Stimulated activated CD4-positive, alpha-beta T cell treated with anti-CD3 and anti-CD28 coated beads, Interleukin-2, amount 100 ng/mL, for 48 hours (primary cell): ENCODE measurements around the gene KLHL8.

Experiments used
- DNase-seq, 2 donors: peaks; one replicate each; pipeline ENCODE4 v3.0.0-alpha.2; 2020

KLHL8 gene

DNA sequence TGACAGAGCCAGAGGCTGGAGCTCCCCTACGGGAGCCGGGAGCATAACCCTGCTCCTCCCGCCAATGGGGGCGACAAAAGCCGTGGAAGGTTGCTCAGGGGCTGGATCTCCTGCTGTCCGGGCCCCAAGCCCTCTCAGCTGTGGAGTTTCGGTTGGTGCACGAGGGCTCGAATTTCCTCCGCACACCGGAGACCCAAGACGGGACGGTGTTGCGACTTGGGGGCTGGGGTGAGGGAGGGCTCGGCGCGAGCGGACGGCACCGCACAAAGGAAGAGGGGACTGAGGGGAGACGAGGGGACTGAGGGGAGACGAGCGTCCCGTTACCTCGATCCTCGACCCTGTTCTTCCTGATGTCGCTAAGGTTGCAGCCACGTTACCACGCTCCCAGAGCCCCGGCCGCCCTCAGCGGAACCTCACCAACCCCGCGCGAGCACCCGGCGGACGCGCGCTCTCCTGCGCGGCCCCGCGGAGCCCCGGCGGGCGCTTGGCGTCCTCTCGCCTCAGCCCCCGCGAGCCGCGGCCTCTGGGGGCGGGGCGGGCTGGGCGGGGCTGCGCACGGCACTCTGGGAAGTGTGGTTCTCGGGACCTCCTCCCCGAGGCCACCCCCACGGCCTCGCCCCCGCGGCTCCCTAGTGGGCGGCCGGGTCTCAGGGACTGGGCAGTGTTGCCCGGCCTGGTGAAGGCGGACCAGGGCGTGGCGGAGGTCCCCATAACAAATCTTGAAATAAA, at the start of gene KLHL8:
TSS of gene KLHL8 (minus strand) at position 525 of the 729 bp plus-strand sequence. CDS start 25,079 bp downstream, outside the sequence.
- peak; percentile 77 to 83 for DNase-seq

DNA sequence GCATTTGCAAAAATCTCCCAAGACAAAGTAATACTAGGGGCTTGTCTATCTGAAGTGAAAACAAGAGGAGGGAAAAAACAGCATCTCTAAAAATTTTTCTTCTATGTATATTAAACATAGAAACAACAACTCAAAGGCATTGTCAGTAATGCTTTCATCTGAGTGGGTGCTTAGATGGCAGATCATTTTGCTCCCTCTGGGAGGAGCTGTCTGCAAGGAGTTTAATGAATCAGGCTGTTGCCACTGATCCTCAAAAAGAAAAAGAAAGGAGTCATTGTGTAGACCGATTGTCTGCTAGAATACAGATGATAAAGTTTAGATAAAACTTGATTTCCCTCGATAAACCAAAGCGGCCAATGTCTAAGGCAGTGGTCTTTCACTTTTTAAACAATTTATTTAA, 49.7 kb upstream of the KLHL8 start:
- no peak for DNase-seq

DNA sequence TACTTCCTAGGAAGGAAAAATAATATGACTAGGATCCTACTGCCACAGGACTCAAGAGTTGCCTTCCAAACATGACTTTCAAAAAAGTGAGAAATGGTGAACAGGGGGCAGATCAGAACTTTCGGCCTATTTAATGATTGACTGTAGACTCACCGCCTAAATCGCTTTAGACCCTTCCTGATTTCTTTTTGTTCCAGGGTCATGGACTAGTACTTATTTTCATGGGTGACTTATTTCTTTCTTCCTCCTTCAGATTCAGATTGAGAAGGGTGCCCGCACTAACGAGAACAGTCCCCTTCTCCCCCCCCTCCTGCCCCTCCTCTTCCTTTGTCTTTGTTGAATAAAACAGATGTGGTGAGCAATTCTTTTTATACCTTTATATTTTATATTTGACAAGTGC, 48.0 kb upstream of the KLHL8 start:
- no peak for DNase-seq

DNA sequence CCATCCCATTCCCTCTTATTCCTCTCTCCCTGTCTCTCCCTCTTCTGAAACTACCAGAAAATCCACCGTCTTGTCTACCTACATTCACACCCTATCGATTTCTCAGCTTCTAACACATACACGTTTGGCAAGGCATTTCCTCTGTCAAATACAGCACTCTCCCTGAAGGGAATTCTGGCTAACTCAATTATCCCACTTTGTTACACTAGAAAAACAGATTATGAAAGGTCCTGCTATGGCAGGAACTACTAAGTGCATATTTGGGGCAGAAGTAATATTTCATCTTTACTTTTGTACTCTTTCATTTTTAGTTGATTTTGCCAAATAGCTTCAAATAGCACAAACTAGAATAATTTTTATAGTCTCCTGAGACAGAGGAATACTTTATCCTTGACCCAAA, 46.6 kb upstream of the KLHL8 start:
- DNase-seq: no peak

DNA sequence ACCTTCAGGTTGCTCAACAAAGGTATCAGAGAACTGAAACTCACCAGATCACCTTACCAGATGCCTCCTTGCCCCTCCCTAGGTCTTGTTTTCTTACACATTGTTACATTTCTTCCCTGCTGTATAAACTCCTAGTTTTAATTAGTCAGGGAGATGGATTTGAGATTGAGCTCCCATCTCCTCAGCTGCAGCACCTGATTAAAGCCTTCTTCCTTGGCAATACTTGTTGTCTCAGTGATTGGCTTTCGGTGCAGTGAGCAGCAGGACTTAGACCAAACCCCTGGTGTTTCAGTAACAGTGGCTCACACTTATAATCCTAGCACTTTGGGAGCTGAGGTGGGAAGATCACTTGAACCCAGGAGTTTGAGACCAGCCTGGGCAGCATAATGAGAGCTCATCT, 42.5 kb upstream of the KLHL8 start:
- DNase-seq: no peak

DNA sequence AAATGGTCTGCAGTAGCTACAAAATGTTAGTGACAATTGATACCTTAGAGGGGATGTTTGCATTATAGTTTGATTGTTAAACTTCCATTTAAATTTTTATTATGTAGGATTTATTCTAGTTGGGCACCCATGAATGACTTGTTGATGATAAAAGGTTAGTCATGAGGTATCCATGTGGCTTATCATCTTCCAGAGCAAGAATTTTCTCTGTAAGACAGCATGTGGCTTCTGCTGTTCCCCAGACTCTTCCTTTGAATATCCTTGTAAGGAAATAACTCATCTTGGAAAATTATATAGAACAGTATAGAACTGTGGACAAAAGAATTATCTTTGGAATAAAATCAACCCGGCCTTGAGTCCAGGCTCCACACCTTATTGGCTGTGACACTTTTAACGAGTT, 40.1 kb upstream of the KLHL8 start:
- no peak for DNase-seq

DNA sequence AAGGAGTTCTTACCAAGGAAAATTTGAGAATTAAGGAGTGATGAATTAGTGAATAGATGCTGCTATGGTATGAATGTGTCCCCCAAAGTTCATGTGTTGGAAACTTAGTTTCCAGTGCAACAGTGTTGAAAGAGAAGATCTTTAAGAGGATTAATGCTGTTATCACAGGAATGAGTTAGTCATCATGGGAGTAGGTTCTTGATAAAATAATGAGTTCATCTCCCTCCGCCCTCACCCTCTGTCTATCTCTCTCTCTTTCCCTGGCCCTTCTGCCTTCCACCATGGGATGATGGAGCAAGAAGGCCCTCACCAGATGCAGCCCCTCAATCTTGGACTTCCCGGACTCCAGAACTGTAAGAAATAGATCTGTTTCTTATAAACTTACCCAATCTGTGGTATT, 38.3 kb upstream of the KLHL8 start:
- no peak for DNase-seq

DNA sequence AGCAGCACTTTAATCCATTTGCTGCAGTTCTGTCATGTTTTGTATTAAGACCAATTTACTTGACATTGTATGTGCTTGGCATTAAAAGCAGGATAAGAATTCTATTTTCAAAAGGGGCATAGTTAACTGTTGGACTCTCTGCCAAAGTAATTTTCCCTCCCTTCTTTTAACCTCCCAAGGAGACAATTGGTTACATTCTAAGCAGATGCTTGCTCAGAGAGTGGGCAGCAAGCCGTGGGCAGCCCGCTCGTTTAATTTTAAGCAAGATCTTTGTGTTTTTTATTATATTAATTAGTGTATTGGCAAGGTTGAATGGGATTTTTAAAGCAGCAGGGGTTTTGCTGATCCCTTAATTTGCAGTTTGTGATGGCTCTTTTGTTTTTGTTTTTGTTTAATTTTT, 37.1 kb upstream of the KLHL8 start:
- DNase-seq: no peak

DNA sequence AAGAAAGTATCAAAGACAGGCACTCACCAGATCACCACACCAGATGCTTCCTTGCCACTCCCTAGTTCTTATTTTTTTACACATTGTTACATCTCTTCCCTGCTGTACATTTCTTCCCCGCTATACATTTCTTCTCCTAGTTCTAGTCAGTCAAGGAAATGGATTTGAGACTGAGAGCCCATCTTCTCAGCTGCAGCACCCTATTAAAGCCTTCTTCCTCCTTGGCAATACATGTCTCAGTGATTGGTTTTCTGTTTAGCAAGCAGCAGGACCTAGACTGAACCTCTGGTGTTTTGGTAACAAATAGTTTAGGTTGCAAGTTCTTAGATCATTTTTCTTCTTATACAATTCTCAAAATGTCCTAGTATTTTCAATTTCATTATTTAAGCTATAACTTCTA, 35.3 kb upstream of the KLHL8 start:
- DNase-seq: no peak

DNA sequence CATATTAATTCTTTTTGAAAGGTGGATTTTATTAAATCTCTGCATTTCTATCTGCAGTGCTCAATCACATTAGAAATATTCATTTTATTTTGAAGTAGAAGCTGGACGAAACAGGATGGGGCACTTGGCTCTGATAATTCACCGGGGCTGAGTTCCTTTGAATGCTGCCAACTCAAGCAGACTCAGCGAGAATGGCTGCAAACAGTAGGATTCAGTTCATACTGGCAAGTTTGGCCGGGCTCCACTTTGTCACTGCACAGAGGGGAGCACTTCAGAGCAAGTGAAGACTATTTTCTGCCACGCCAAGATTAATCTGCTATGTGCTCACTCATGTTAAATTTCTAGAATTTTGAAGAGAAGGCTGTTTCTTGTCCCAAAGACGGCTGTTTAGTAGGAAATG, 30.7 kb upstream of the KLHL8 start:
- no peak for DNase-seq

DNA sequence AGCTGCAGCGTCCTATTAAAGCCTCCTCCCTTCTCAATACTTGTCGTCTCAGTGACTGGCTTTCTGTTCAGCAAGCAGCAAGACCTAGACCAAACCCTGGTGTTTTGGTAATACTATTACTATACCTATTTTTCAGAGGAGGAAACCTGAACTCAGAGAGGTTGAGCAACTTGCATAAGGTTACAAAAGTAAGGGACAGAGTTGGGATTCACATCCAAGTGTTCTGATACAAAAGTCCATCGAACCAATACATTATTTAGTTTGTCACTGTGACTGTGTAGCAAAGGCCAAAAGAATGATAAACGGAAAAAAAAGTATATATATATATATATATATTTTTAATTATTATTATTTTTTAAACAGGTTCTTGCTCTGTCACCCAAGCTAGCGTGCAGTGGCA, 29.9 kb upstream of the KLHL8 start:
- no peak for DNase-seq

DNA sequence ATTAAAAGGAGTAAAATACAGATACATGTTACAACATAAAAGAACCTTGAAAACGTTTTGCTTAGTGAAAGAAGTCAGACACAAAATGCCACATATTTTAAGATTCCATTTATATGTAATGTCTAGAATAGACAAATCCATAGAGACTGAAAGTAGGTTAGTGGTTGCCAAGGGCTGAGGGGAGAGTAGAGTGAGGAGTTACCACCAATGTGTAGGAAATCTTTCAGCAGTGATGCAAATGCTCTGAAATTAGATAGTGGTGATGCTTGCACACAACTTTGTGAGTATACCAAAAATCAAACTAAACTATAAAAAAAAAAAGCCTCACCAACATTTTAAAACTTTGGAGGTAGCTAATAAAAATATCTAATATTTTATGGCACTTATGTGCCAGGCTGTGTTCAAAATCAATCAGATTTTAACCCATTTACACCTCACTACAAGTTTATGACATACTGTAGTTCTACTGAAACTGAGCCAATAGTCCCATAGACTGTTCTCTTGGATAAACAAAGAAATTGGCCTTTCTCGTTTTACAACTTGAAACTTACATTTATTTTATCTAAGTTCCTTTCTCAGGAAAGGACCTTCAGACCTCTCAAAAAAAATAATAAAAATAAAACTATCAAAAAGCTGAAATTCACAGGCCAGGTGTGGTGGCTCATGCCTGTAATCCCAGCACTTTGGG, 29.1 kb upstream of the KLHL8 start:
- DNase-seq: no peak

DNA sequence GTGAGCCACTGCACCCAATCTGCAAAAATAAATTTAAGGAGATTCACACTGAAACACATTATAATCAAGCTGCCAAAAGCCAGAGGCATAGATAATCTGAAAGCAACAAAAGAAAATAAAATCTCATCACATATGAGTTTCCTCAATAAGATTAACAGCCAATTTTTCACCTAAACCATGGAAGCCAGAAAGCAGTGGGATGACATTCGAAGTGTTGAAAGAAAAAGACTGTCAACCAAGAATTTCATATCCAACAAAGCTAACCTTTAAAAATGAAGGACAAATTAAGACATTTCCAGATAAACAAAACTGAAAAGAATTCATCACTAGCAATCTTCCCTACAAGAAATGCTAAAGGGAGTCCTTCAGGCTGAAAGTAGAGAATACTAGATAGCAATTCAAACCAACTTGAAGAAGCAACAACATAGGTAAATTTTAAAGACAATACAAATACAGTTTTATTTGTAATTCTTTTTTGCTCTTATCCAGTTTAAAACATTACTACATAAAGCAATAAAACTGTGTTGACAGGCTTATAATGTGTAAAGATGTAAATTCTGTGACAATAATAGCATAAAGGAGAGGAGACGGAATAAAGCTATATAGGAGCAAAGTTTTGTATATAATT, 23.1 kb upstream of the KLHL8 start:
- DNase-seq: no peak

DNA sequence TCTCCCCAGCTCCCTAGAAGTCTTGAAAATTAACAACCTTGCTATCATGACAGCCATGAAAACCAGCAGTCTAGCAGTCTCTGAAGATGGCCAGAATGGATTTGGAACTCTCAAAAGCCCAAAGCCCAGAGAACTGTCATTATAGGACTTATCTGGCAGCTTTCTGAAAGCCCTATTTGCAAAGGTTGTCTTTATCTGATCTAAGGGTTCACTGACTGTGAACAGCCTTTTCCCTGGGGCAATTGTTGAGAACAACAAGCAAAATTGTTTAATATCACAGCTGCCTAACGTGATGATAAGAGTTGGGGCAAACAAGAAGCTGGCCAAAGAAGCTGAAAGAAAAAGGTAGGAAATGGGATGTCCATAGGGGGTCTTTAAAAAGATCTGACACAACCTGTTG, 20.9 kb upstream of the KLHL8 start:
- DNase-seq: no peak

DNA sequence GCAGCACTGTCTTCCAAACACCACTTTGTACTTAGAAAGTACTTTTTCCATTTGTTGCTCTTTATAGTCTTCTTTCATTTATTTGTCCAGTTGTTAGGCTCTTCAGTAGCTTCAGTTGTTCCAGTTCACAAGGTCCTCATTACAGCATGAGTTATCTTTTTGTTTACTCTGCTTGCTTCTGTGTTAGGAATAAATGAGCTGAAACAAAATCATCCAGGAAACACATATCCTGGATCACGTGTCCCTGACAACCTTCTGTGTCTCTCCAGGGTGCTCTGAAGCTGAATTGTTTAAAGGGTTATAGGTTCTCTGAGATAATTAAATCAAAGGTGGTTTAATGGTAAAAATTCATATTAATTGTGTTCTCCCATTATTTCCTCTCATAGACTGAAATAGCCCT, 19.9 kb upstream of the KLHL8 start:
- no peak for DNase-seq

DNA sequence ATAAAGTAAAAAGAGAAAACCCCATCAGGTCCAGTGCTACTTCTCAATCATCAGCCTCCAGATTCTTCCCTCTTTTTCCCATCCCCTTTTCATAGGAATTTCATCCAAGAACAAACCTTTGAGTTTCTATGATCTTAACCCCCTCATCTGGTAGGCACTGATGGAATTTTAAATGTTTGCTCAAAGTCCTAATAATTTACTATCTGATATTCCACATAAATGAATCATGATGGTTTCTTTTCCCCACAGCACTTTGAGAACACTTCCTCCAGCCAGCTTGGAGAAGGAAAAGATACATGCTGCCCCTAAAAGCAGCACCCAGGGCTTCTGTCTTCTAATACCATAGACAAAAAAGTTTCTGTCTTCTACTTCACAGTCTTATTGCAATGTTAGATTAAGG, 19.4 kb upstream of the KLHL8 start:
- no peak for DNase-seq

DNA sequence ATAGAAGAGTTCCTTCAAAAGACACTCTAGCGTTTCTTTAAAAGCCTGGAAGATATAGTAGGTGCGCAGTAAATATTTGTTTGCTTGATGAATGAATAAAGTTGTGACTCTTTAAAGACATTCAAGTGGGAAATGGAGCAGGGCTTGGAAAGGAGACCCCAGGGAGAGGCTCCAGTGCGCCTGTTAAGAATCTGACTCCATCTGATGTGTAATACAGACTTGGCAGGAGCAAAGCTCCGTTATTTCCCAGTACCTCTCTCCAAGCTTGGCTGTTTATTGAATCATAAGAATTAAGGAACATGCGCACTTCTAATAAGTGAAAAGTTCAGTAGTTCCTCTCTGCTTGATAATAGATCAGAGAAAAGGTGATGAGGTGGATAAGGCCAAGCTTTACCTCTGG, 18.8 kb upstream of the KLHL8 start:
- no peak for DNase-seq

DNA sequence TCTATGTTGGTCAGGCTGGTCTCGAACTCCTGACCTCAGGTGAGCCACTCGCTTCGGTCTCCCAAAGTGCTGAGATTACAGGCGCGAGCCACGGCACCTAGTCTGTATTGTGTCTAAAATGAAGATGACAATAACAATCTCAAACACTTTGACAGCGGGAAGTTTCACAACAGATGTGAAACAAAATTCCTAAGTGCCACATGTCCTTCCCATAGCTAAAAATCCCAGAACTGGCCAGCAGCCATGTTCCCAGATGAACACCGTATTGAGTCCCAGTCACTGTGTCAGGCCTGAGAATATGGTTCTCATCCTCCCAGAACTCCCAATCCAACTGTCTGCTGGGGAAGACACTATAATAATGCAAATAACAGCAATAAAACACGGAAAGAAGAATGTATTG, 16.4 kb upstream of the KLHL8 start:
- DNase-seq: no peak

DNA sequence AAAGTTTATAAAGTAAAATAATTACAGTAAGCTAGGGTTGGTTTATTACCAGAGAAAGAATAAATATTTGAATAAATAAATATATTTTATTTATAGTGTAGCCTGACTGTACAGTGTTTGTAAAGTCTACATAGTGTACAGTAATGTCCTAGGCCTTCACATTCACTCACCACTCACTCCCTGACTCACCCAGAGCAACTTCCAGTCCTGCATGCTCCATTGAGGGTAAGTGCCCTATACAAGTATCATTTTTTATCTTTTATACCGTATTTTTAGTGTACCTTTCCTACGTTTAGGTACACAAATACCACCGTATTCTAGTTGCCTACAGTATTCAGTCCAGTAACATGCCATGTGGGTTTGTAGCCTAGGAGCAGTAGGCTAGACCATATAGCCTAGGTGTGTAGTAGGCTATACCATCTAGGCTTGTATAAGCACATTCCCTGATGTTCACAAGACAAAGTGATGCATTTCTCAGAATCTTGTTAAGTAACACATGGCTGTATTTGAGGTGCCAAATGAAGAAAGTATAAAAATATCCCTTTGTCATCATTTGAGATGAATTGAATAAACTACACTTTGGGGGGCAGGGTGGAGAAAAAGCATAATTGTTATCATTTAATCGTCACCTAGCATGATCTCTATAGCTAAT, 14.7 kb upstream of the KLHL8 start:
- DNase-seq: no peak

DNA sequence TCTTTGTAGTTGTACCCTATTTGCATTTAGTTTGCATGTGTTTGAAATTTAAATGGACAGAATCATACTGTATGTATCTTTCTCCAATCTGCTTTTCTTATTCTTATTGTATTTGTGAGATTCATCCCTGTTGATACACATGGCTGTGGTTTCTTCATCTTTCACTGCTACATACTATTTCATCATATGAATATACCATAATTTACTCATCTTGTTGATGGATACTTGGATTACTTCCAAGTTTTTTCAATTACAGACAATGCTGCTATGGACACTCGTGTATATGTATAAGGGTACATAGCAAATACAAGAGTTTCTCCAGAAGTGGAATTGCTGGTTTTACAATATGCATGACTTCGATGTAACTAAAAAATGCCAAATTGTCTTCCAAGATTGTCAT, 11.8 kb upstream of the KLHL8 start:
- no peak for DNase-seq

DNA sequence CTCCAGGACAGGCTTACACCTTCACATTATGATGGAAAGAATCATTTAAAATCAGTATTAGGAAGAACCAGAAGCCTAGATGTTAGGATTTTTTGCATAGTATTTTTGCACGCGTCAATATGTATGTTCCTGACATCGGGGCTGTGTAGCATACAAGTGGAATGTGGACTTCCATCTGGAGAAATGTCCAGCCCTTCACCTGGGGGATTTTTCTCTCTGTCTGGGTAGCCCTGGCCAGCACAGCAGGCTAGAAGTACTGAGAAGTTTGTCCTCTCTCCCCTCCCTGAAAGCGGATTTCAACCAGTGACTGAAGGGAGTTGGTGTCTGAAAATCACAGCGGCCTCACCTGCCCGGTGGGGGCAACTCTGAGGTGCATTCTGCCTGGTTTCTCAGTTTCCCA, 10.4 kb upstream of the KLHL8 start:
- DNase-seq: no peak

DNA sequence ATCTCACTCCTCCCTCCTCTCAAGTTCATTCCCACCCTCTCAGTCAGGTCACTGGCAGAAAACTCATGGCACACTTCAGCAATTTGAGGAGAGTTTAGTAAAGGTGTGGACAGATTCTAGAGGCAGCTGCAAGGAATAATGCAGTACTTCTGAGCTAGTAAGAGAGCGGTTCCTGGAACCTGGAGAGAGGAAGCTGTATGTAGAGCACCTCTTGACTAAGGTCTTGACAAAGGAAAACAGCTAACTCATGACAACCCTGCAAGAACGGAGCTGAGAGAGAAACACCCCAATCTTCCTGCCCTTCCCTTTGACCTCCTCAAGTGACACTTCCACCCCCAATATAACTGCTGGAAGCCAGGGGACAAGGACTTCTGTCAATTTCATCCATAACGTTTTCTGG, 9.6 kb upstream of the KLHL8 start:
- DNase-seq: no peak

DNA sequence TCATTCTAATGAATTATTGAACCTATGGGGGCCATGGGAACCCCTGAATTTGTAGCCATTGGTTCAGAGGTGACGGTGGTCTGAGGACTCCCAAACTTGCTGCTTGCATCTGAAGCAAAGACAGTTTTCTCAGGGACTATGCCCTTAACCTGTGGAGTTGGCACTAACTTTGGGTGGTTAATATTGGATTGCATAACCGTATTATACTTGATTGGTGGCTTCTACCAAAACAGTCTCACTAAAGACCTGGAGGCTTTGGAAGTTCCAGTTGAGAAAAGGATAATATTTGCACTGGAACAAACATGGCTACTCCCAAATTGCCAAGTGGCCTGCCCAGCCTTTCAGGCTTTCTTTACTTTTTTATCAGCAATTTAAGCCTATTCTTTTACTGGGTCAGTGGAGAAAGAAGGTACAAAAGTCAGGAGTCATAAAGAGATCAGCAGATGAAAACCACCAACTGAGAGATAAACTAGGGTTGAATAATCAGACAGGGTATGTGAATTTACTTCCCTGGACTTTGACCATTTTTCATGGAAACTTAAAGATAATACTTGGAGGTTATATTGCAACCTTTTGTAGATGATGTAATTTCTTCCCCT, 7.9 kb upstream of the KLHL8 start:
- DNase-seq: no peak

DNA sequence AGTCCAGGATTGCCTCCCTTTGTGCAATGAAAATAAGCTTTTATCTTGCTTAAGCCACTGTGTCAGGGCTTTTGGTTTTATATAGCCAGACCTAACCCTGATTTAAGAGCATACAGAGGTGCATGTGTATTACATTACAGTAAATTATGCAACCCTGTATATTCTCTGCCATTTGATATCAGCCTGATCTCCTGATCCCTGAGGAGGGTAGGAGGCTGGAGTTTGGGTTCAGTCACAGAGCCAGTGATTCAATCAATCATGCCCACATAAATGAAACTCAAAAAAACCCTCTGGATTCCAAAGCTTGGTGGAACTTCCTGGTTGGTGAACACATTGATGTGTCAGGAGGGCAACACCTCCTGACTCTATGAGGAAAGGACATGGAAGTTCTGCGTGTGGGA, 7.3 kb upstream of the KLHL8 start:
- no peak for DNase-seq
